HEK293 (cell line): Measurements from ENCODE around the gene DCDC2.

Experiments
- BCL11A ChIP-seq: fragments of 450-650 bp; formaldehyde crosslinking; IDR thresholded peaks from 2 replicates; pipeline ENCODE4 v1.5.1; 2016; ENCODE audit warnings: low read depth, missing biosample characterization, missing genetic modification characterization
- FEZF1 ChIP-seq: fragments of 450-650 bp; formaldehyde crosslinking; IDR thresholded peaks from 2 replicates; pipeline ENCODE4 v1.5.1; 2016; ENCODE audit warnings: missing biosample characterization, missing genetic modification characterization
- GLI4 ChIP-seq: fragments of 450-650 bp; formaldehyde crosslinking; IDR thresholded peaks from 2 replicates; pipeline ENCODE4 v1.5.1; 2016; ENCODE audit warnings: missing biosample characterization, missing genetic modification characterization
- GLIS2 ChIP-seq: fragments of 450-650 bp; formaldehyde crosslinking; IDR thresholded peaks from 2 replicates; pipeline ENCODE4 v1.5.1; 2016; ENCODE audit warnings: missing biosample characterization, missing genetic modification characterization
- KLF1 ChIP-seq: fragments of 450-650 bp; formaldehyde crosslinking; IDR thresholded peaks from 2 replicates; pipeline ENCODE4 v1.5.1; 2016; ENCODE audit warnings: missing biosample characterization, missing genetic modification characterization
- KLF9 ChIP-seq: fragments of 450-650 bp; formaldehyde crosslinking; IDR thresholded peaks from 2 replicates; pipeline ENCODE4 v1.5.1; 2016; ENCODE audit warnings: missing biosample characterization, missing genetic modification characterization, low read depth
- SP3 ChIP-seq: fragments of 450-650 bp; formaldehyde crosslinking; IDR thresholded peaks from 2 replicates; pipeline ENCODE4 v1.5.1; 2016; ENCODE audit warnings: missing biosample characterization, missing genetic modification characterization
- ZFHX2 ChIP-seq: fragments of 450-650 bp; formaldehyde crosslinking; conservative IDR thresholded peaks from 2 replicates; pipeline ENCODE4 v1.5.1; 2016; ENCODE audit warnings: missing biosample characterization, missing genetic modification characterization
- ZFP69B ChIP-seq: fragments of 450-650 bp; formaldehyde crosslinking; IDR thresholded peaks from 2 replicates; pipeline ENCODE4 v1.5.1; 2016; ENCODE audit warnings: missing biosample characterization, missing genetic modification characterization
- ZNF112 ChIP-seq: fragments of 450-650 bp; formaldehyde crosslinking; IDR thresholded peaks from 2 replicates; pipeline ENCODE4 v1.5.0; 2017; ENCODE audit warnings: missing biosample characterization, missing genetic modification characterization
- ZNF248 ChIP-seq: fragments of 450-650 bp; formaldehyde crosslinking; IDR thresholded peaks from 2 replicates; pipeline ENCODE4 v1.5.1; 2017; ENCODE audit warnings: missing biosample characterization, missing genetic modification characterization
- ZNF292 ChIP-seq: fragments of 450-650 bp; formaldehyde crosslinking; IDR thresholded peaks from 2 replicates; pipeline ENCODE4 v1.5.1; 2016; ENCODE audit warnings: low read depth, missing biosample characterization, missing genetic modification characterization, borderline replicate concordance
- ZNF302 ChIP-seq: fragments of 450-650 bp; formaldehyde crosslinking; IDR thresholded peaks from 2 replicates; pipeline ENCODE4 v1.5.1; 2016; ENCODE audit warnings: missing biosample characterization, missing genetic modification characterization, low read depth
- ZNF311 ChIP-seq: fragments of 450-650 bp; formaldehyde crosslinking; IDR thresholded peaks from 2 replicates; pipeline ENCODE4 v1.5.1; 2017; ENCODE audit warnings: missing biosample characterization, missing genetic modification characterization, borderline replicate concordance
- ZNF366 ChIP-seq: fragments of 450-650 bp; formaldehyde crosslinking; conservative IDR thresholded peaks from 2 replicates; pipeline ENCODE4 v1.5.1; 2016; ENCODE audit warnings: missing biosample characterization, missing genetic modification characterization
- ZNF37A ChIP-seq: fragments of 450-650 bp; IDR thresholded peaks from 2 replicates; pipeline ENCODE4 v1.5.1; 2018; ENCODE audit warnings: missing biosample characterization, missing genetic modification characterization
- ZNF404 ChIP-seq: fragments of 450-650 bp; formaldehyde crosslinking; IDR thresholded peaks from 2 replicates; pipeline ENCODE4 v1.5.1; 2017; ENCODE audit warnings: missing biosample characterization, missing genetic modification characterization
- ZNF416 ChIP-seq: fragments of 450-650 bp; formaldehyde crosslinking; IDR thresholded peaks from 2 replicates; pipeline ENCODE4 v1.5.1; 2016; ENCODE audit warnings: missing biosample characterization, missing genetic modification characterization
- ZNF48 ChIP-seq: fragments of 450-650 bp; formaldehyde crosslinking; IDR thresholded peaks from 2 replicates; pipeline ENCODE4 v1.5.1; 2016; ENCODE audit warnings: missing biosample characterization, missing genetic modification characterization
- ZNF560 ChIP-seq: fragments of 450-650 bp; formaldehyde crosslinking; IDR thresholded peaks from 2 replicates; pipeline ENCODE4 v1.5.1; 2017; ENCODE audit warnings: missing biosample characterization, missing genetic modification characterization, borderline replicate concordance
- ZNF747 ChIP-seq: fragments of 450-650 bp; formaldehyde crosslinking; IDR thresholded peaks from 2 replicates; pipeline ENCODE4 v1.5.1; 2016; ENCODE audit warnings: missing biosample characterization, missing genetic modification characterization
- ZNF776 ChIP-seq: fragments of 450-650 bp; formaldehyde crosslinking; IDR thresholded peaks from 2 replicates; pipeline ENCODE4 v1.5.0; 2017; ENCODE audit warnings: missing biosample characterization, missing genetic modification characterization, borderline replicate concordance
- ZNF792 ChIP-seq: fragments of 450-650 bp; formaldehyde crosslinking; IDR thresholded peaks from 2 replicates; pipeline ENCODE4 v1.5.1; 2016; ENCODE audit warnings: missing biosample characterization, missing genetic modification characterization
- TF ChIP-seq, protein P1 (sequence below): fragments of 450-650 bp; formaldehyde crosslinking; IDR thresholded peaks from 2 replicates; pipeline ENCODE4 v1.5.1; 2016; ENCODE audit warnings: missing biosample characterization, missing genetic modification characterization
- TF ChIP-seq, protein P2 (sequence below): fragments of 450-650 bp; formaldehyde crosslinking; IDR thresholded peaks from 2 replicates; pipeline ENCODE4 v1.5.1; 2016; ENCODE audit warnings: missing biosample characterization, missing genetic modification characterization
- TF ChIP-seq, protein P3 (sequence below): fragments of 450-650 bp; formaldehyde crosslinking; IDR thresholded peaks from 2 replicates; pipeline ENCODE4 v1.5.1; 2017; ENCODE audit warnings: missing biosample characterization, missing genetic modification characterization
- TF ChIP-seq, protein P4 (sequence below): fragments of 450-650 bp; formaldehyde crosslinking; IDR thresholded peaks from 2 replicates; pipeline ENCODE4 v1.5.1; 2016; ENCODE audit warnings: missing biosample characterization, missing genetic modification characterization
- TF ChIP-seq, protein P5 (sequence below): fragments of 450-650 bp; formaldehyde crosslinking; IDR thresholded peaks from 2 replicates; pipeline ENCODE4 v1.5.1; 2016; ENCODE audit warnings: missing biosample characterization, missing genetic modification characterization

DCDC2 gene

DNA sequence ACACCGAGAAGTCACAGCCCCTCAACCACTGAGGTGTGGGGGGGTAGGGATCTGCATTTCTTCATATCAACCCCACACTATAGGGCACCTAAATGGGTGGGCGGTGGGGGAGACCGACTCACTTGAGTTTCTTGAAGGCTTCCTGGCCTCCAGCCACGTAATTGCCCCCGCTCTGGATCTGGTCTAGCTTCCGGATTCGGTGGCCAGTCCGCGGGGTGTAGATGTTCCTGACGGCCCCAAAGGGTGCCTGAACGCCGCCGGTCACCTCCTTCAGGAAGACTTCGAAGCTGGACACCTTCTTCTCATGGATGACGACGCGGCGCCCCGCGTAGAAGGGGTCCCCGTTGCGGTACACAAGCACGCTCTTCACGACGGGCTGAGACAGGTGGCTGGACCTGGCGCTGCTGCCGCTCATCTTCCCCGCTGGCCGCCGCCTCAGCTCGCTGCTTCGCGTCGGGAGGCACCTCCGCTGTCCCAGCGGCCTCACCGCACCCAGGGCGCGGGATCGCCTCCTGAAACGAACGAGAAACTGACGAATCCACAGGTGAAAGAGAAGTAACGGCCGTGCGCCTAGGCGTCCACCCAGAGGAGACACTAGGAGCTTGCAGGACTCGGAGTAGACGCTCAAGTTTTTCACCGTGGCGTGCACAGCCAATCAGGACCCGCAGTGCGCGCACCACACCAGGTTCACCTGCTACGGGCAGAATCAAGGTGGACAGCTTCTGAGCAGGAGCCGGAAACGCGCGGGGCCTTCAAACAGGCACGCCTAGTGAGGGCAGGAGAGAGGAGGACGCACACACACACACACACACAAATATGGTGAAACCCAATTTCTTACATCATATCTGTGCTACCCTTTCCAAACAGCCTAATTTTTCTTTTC is at the start of gene DCDC2 (continued):
- TF ChIP-seq, protein P1, sequence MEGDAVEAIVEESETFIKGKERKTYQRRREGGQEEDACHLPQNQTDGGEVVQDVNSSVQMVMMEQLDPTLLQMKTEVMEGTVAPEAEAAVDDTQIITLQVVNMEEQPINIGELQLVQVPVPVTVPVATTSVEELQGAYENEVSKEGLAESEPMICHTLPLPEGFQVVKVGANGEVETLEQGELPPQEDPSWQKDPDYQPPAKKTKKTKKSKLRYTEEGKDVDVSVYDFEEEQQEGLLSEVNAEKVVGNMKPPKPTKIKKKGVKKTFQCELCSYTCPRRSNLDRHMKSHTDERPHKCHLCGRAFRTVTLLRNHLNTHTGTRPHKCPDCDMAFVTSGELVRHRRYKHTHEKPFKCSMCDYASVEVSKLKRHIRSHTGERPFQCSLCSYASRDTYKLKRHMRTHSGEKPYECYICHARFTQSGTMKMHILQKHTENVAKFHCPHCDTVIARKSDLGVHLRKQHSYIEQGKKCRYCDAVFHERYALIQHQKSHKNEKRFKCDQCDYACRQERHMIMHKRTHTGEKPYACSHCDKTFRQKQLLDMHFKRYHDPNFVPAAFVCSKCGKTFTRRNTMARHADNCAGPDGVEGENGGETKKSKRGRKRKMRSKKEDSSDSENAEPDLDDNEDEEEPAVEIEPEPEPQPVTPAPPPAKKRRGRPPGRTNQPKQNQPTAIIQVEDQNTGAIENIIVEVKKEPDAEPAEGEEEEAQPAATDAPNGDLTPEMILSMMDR (tag by site-specific recombination), result peak; percentile 55
- TF ChIP-seq ZNF37A (tag by site-specific recombination) (no peak), ZNF792 (no peak), ZFHX2 (peak; percentile 68), ZNF248 (tag by site-specific recombination) (no peak), ZNF48 (no peak), GLIS2 (tag by site-specific recombination) (peak; percentile 82), FEZF1 (tag by site-specific recombination) (no peak; the same call in 1 of the 2 replicates), ZFP69B (peak; percentile 14; the same call in 1 of the 2 replicates), ZNF776 (tag by site-specific recombination) (no peak), GLI4 (tag by site-specific recombination) (no peak), ZNF112 (no peak), BCL11A (tag by site-specific recombination) (peak; percentile 52; the same call in 1 of the 2 replicates), KLF9 (tag by site-specific recombination) (0 out of 2 replicates have a peak, but pooled peaks have one; percentile 57), ZNF311 (tag by site-specific recombination) (no peak), KLF1 (tag by site-specific recombination) (peak; percentile 55; the same call in 1 of the 2 replicates), ZNF560 (no peak), ZNF416 (tag by site-specific recombination) (no peak), ZNF292 (tag by site-specific recombination) (no peak), ZNF747 (tag by site-specific recombination) (no peak), ZNF404 (no peak), ZNF302 (tag by site-specific recombination) (no peak), SP3 (tag by site-specific recombination) (peak; percentile 73), ZNF366 (tag by site-specific recombination) (peak; percentile 92)
- TF ChIP-seq, protein P2, sequence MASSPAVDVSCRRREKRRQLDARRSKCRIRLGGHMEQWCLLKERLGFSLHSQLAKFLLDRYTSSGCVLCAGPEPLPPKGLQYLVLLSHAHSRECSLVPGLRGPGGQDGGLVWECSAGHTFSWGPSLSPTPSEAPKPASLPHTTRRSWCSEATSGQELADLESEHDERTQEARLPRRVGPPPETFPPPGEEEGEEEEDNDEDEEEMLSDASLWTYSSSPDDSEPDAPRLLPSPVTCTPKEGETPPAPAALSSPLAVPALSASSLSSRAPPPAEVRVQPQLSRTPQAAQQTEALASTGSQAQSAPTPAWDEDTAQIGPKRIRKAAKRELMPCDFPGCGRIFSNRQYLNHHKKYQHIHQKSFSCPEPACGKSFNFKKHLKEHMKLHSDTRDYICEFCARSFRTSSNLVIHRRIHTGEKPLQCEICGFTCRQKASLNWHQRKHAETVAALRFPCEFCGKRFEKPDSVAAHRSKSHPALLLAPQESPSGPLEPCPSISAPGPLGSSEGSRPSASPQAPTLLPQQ (tag by site-specific recombination), result peak; percentile 67; the same call in 1 of the 2 replicates
- TF ChIP-seq, protein P3, sequence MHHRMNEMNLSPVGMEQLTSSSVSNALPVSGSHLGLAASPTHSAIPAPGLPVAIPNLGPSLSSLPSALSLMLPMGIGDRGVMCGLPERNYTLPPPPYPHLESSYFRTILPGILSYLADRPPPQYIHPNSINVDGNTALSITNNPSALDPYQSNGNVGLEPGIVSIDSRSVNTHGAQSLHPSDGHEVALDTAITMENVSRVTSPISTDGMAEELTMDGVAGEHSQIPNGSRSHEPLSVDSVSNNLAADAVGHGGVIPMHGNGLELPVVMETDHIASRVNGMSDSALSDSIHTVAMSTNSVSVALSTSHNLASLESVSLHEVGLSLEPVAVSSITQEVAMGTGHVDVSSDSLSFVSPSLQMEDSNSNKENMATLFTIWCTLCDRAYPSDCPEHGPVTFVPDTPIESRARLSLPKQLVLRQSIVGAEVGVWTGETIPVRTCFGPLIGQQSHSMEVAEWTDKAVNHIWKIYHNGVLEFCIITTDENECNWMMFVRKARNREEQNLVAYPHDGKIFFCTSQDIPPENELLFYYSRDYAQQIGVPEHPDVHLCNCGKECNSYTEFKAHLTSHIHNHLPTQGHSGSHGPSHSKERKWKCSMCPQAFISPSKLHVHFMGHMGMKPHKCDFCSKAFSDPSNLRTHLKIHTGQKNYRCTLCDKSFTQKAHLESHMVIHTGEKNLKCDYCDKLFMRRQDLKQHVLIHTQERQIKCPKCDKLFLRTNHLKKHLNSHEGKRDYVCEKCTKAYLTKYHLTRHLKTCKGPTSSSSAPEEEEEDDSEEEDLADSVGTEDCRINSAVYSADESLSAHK, result no peak
- TF ChIP-seq, protein P4, sequence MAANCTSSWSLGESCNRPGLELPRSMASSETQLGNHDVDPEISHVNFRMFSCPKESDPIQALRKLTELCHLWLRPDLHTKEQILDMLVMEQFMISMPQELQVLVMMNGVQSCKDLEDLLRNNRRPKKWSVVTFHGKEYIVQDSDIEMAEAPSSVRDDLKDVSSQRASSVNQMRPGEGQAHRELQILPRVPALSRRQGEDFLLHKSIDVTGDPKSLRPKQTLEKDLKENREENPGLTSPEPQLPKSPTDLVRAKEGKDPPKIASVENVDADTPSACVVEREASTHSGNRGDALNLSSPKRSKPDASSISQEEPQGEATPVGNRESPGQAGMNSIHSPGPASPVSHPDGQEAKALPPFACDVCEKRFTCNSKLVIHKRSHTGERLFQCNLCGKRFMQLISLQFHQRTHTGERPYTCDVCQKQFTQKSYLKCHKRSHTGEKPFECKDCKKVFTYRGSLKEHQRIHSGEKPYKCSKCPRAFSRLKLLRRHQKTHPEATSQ (tag by site-specific recombination), result no peak; the same call in 1 of the 2 replicates
- TF ChIP-seq, protein P5, sequence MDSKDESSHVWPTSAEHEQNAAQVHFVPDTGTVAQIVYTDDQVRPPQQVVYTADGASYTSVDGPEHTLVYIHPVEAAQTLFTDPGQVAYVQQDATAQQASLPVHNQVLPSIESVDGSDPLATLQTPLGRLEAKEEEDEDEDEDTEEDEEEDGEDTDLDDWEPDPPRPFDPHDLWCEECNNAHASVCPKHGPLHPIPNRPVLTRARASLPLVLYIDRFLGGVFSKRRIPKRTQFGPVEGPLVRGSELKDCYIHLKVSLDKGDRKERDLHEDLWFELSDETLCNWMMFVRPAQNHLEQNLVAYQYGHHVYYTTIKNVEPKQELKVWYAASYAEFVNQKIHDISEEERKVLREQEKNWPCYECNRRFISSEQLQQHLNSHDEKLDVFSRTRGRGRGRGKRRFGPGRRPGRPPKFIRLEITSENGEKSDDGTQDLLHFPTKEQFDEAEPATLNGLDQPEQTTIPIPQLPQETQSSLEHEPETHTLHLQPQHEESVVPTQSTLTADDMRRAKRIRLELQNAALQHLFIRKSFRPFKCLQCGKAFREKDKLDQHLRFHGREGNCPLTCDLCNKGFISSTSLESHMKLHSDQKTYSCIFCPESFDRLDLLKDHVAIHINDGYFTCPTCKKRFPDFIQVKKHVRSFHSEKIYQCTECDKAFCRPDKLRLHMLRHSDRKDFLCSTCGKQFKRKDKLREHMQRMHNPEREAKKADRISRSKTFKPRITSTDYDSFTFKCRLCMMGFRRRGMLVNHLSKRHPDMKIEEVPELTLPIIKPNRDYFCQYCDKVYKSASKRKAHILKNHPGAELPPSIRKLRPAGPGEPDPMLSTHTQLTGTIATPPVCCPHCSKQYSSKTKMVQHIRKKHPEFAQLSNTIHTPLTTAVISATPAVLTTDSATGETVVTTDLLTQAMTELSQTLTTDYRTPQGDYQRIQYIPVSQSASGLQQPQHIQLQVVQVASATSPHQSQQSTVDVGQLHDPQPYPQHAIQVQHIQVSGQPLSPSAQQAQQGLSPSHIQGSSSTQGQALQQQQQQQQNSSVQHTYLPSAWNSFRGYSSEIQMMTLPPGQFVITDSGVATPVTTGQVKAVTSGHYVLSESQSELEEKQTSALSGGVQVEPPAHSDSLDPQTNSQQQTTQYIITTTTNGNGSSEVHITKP (tag by site-specific recombination), result peak; percentile 93
